Vagina (tissue), 2 donors: Measurements from ENCODE around the gene DAPK2.

ENCODE experiments used
- CTCF ChIP-seq, 3 experiments: fragments of 450-650 bp in 2 of 3; fragments of 200-600 bp in 1 of 3; sonication (generic) in 1 of 3; IDR thresholded peaks; one replicate each; pipeline ENCODE4 v1.5.1; 2017 to 2019; ENCODE audit warnings: antibody characterized with exemption in 3 of 3, mild to moderate bottlenecking in 2 of 3, moderate library complexity in 2 of 3
- POLR2A ChIP-seq, 2 donors: fragments of 450-650 bp; IDR thresholded peaks; one replicate each; pipeline ENCODE4 v1.6.1; 2017; ENCODE audit warnings: antibody characterized with exemption in 2 of 2, mild to moderate bottlenecking in 2 of 2, moderate library complexity in 2 of 2
- POLR2AphosphoS5 ChIP-seq, 2 donors: sonication (generic); formaldehyde crosslinking; IDR thresholded peaks; one replicate each; pipeline ENCODE4 v1.9.0; 2017; ENCODE audit warnings: antibody characterized with exemption in 2 of 2, mild to moderate bottlenecking in 2 of 2, low read depth in 1 of 2; ENCODE audit not compliant: insufficient read depth in 1 of 2

DNA sequence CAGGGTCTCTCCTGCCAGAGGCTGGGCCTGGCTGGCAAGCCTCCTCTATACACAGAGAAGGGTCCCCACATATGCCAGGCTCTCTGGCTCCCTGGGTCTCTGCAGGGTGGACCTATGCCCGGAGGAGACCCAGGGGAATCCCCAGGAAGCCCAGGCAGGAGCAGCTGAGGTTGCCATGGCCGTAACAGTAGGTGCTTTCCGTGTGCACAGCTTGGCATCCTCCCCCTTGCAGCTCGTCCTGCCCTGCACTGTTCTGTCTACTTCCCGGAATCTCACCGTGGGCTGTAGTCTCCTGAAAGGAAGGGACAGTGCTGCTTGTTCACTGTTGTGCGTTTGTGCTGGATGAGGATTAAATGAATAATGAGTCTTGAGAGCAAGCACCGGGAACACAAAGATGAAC, 47.8 kb downstream of the DAPK2 start:
- TF ChIP-seq POLR2A (IDR thresholded peaks at IDR 0.05) (no peak), CTCF (IDR thresholded peaks at IDR 0.05) (no peak), POLR2AphosphoS5 (IDR thresholded peaks at IDR 0.05; ENCODE audit: insufficient read depth in 1 of 2, low read depth in 1 of 2) (no peak)
